Adrenal gland (tissue), 19 donors: ENCODE results near the gene UBE2G1. TPM values are rescaled to one million over a fixed set of nuclear protein-coding genes. Genes with fewer than 3 reads are reported as not detected.
A peak's percentile ranks its signal among the peaks of the same experiment; 100 is the strongest.

Experiments used
- DNase-seq, 7 donors: peaks; one replicate each; pipeline ENCODE4 v3.0.0-alpha.2; 2019 to 2020
- H3K27ac ChIP-seq, 5 donors: fragments of 200-600 bp; sonication (generic) in 4 of 5; 1 replicate in 3 of 5; 2 replicates in 2 of 5; pipeline versions ENCODE4 v1.5.1 to v1.8.0; 2016 to 2020; ENCODE audit warnings: mild to moderate bottlenecking in 1 of 5
- H3K27me3 ChIP-seq: fragments of 200-600 bp; 2 replicates; pipeline ENCODE4 v1.8.0; 2021
- H3K36me3 ChIP-seq, 2 donors: fragments of 200-600 bp; replicated peaks in 1 of 2; 1 replicate in 1 of 2; 2 replicates in 1 of 2; pipeline versions ENCODE4 v1.5.1 to v1.8.0; 2018 to 2022
- H3K4me1 ChIP-seq, 2 donors: fragments of 200-600 bp; replicated peaks in 1 of 2; 1 replicate in 1 of 2; 2 replicates in 1 of 2; pipeline versions ENCODE4 v1.5.1 to v1.8.0; 2018 to 2021
- H3K4me3 ChIP-seq, 4 donors: fragments of 200-600 bp; sonication (generic) in 3 of 4; one replicate each; pipeline ENCODE4 v1.5.1; 2016 to 2018
- H3K9me3 ChIP-seq, 3 donors: fragments of 200-600 bp; sonication (generic) in 1 of 3; replicated peaks in 1 of 3; 1 replicate in 2 of 3; 2 replicates in 1 of 3; pipeline versions ENCODE4 v1.5.1 to v1.8.0; 2016 to 2021
- CTCF ChIP-seq, 6 experiments: fragments of 450-650 bp in 4 of 6; fragments of 200-600 bp in 2 of 6; sonication (generic) in 1 of 6; IDR thresholded peaks; 1 replicate in 5 of 6; 2 replicates in 1 of 6; pipeline versions ENCODE4 v1.5.1 to v1.8.0; 2016 to 2021; ENCODE audit warnings: antibody characterized with exemption in 6 of 6, mild to moderate bottlenecking in 2 of 6, moderate library complexity in 1 of 6
- POLR2A ChIP-seq, 2 donors: fragments of 450-650 bp; IDR thresholded peaks; one replicate each; pipeline ENCODE4 v1.6.1; 2017; ENCODE audit warnings: antibody characterized with exemption in 2 of 2, mild to moderate bottlenecking in 2 of 2, moderate library complexity in 1 of 2
- WGBS, 4 donors: extraction: QIAGEN DNeasy Blood & Tissue Kit in 2 of 4; methylation state at CpG; one replicate each; pipeline versions ENCODE4 v1.1.5 to v1.1.7; 2013 to 2017; 5-methylcytosine and 5-hydroxymethylcytosine counted together
- intact Hi-C, 2 donors: fragments of 100-400 bp; cut with DNase I; formaldehyde crosslinking; loops; one replicate each; pipeline versions ENCODE4 v1.14.1 to v1.15.0; 2022 to 2023
- long read RNA-seq, 10 donors: library from polyadenylated mRNA in 3 of 10; unstranded in 2 of 10; stranded (forward) in 1 of 10; transcript quantifications; one replicate each; pipeline ENCODE4 v2.0.0 and lab custom pipeline, GENCODE V29; 2021 to 2026
- polyA plus RNA-seq, 3 donors: library from polyadenylated mRNA; stranded (reverse); fragments of 200-250 nt in 2 of 3; fragments of 350-450 nt in 1 of 3; fragmentation: Illumina TruSeq in 1 of 3; extraction: RNeasy Lipid Tissue Mini Kit (QIAGEN cat#74804) in 1 of 3; gene quantifications; one replicate each; pipeline ENCODE4 v1.2.3, GENCODE V29; 2013 to 2014
- total RNA-seq, 9 donors: library from RNA; depleted of rRNA in 4 of 9; stranded (reverse); fragments of >200 nt in 4 of 9; fragments of 120-200 nt in 1 of 9; fragmentation: NEBNext Ultra II Directional in 1 of 9; extraction: Animal tissue kit (Norgen Biotek cat#: 25700) in 1 of 9; gene quantifications; one replicate each; pipeline versions ENCODE4 v1.1.0 to v1.2.4, GENCODE V29; 2013 to 2023
- donor health status: healthy with polysubstance abuse.
- donor health status: Bipolar disorder and iron deficiency.
- donor health status: DM: yes; HTN: yes; CAD: no.
- donor health status: DM: no; HTN: no; CAD: no.
- donor health status: DM: no; HTN: no; CAD: no.
- donor health status: DM: yes; HTN: yes; CAD: no.

The UBE2G1 gene, protein sequence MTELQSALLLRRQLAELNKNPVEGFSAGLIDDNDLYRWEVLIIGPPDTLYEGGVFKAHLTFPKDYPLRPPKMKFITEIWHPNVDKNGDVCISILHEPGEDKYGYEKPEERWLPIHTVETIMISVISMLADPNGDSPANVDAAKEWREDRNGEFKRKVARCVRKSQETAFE
- total RNA-seq (10 to 100 TPM; 40.6 to 63.6 (median 56.1) TPM), polyA plus RNA-seq (10 to 100 TPM in 1 of 3 donors, 1 to 10 TPM in 2; 7.6 to 49.8 (median 8.1) TPM)
- long read RNA-seq, donor 1, transcript UBE2G1-201 (6 exons, 3,974 nt) = major isoform, 9 of 9 reads
- long read RNA-seq, donor 1, partial matches to known transcripts = 0 of 9 reads
- long read RNA-seq, donor 1, other reads (novel, unspliced or antisense) = 0 of 9 reads
- long read RNA-seq, donor 2, transcript UBE2G1-201 (6 exons, 3,974 nt) = major isoform, 15 of 18 reads
- long read RNA-seq, donor 2, partial matches to known transcripts = 0 of 18 reads
- long read RNA-seq, donor 2, other reads (novel, unspliced or antisense) = 0 of 18 reads
- long read RNA-seq, donor 3, transcript UBE2G1-201 (6 exons, 3,974 nt) = major isoform, 12 of 18 reads
- long read RNA-seq, donor 3, partial matches to known transcripts = 5 of 18 reads
- long read RNA-seq, donor 3, other reads (novel, unspliced or antisense) = 0 of 18 reads
- long read RNA-seq, donor 4, transcript UBE2G1-201 (6 exons, 3,974 nt) = major isoform, 24 of 35 reads
- long read RNA-seq, donor 4, partial matches to known transcripts = 0 of 35 reads
- long read RNA-seq, donor 4, other reads (novel, unspliced or antisense) = 7 of 35 reads
- long read RNA-seq, donor 5, transcript UBE2G1-201 (6 exons, 3,974 nt) = major isoform, 63 of 73 reads
- long read RNA-seq, donor 5, partial matches to known transcripts = 0 of 73 reads
- long read RNA-seq, donor 5, other reads (novel, unspliced or antisense) = 7 of 73 reads
- long read RNA-seq, donor 6, transcript UBE2G1-201 (6 exons, 3,974 nt) = major isoform, 13 of 24 reads
- long read RNA-seq, donor 6, partial matches to known transcripts = 3 of 24 reads
- long read RNA-seq, donor 6, other reads (novel, unspliced or antisense) = 8 of 24 reads
- long read RNA-seq, donor 7, transcript UBE2G1-201 (6 exons, 3,974 nt) = major isoform, 5 of 5 reads
- long read RNA-seq, donor 7, partial matches to known transcripts = 0 of 5 reads
- long read RNA-seq, donor 7, other reads (novel, unspliced or antisense) = 0 of 5 reads
- long read RNA-seq, donor 8, transcript UBE2G1-201 (6 exons, 3,974 nt) = major isoform, 17 of 18 reads
- long read RNA-seq, donor 8, partial matches to known transcripts = 0 of 18 reads
- long read RNA-seq, donor 8, other reads (novel, unspliced or antisense) = 0 of 18 reads
- long read RNA-seq, donor 9, transcript UBE2G1-201 (6 exons, 3,974 nt) = major isoform, 15 of 17 reads
- long read RNA-seq, donor 9, partial matches to known transcripts = 0 of 17 reads
- long read RNA-seq, donor 9, other reads (novel, unspliced or antisense) = 0 of 17 reads
- long read RNA-seq, donor 10, partial matches to known transcripts = 0 of 1 reads
- long read RNA-seq, donor 10, other reads (novel, unspliced or antisense) = 0 of 1 reads

- peak within 1 kb of the TSS; percentile 92 to 99 (median 94) for H3K27ac ChIP-seq
- 0 to 2% (median 0%) methylated on average over 6 to 77 of the region's 77 CpGs for WGBS, 4 donors
- intact Hi-C loops = loop anchor here in 1 of 2 donors (10.0 kb wide), 1 partner anchor 62 kb away; no protein-coding TSS in a partner anchor
Observed at GRCh38 chr17:4366327-4367063, at the start of gene UBE2G1. UBE2G1 (minus strand) TSS chr17:4366675; CDS start chr17:4366316, 359 bp downstream.

GRCh38 chr17:4412933-4413831, 46.7 kb upstream of the UBE2G1 start:
- intact Hi-C loops = loop anchor here (5.0 to 10.0 kb wide), 2 partner anchors 198 to 211 kb away; no protein-coding TSS in a partner anchor
- no peaks in the 10 kb centered on the region for H3K27me3 ChIP-seq
- no peaks in the 10 kb centered on the region for H3K9me3 ChIP-seq
- no peaks in the 10 kb centered on the region for H3K36me3 ChIP-seq
- DNase-seq = peak; percentile 89 to 97 (median 94)
- no peak for TF ChIP-seq POLR2A (IDR thresholded peaks at IDR 0.05)
- TF ChIP-seq CTCF (IDR thresholded peaks at IDR 0.05) = peak; percentile 87 to 98 (median 93)
- H3K27ac ChIP-seq = no peak overlapping the region
- no peaks in the 10 kb centered on the region for H3K4me1 ChIP-seq
- 33 to 43% (median 33%) methylated on average over 17 to 27 of the region's 27 CpGs for WGBS, 4 donors
- H3K4me3 ChIP-seq = no peak overlapping the region

More at GRCh38 chr17:4366327-4367063, at the start of gene UBE2G1:
- Histone ChIP-seq H3K4me1 (peaks cover 11 to 18% of the 10 kb centered on the region in 2 donors), H3K27me3 (no peaks in the 10 kb centered on the region), H3K36me3 (no peaks in the 10 kb centered on the region), H3K4me3 (peak within 1 kb of the TSS; percentile 71 to 99 (median 82)), H3K9me3 (no peaks in the 10 kb centered on the region)
- TF ChIP-seq CTCF (IDR thresholded peaks at IDR 0.05) (peak in 5 of 6 experiments; percentile 18 to 47 (median 32)), POLR2A (IDR thresholded peaks at IDR 0.05) (peak; percentile 88 to 98)
- DNase-seq = peak; percentile 98 to 99 (median 98)

DNA sequence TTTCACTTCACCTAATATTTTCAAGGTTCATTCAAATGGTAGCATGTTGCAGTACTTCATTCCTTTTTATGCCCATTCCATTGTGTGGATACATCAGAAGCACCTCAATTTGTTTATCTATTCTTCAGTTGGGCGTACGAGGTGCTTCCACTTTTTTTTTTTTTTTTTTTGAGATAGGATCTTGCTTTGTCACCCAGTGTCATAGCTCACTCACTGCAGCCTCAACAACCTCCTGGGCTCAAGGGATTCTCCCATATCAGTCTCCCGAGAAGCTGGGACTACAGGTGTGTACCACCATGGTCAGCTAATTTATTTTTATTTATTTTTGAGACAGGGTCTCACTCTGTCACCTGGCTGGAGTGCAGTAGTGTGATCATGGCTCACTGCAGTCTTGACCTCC, 44.7 kb upstream of the UBE2G1 start:
- intact Hi-C loops = loop anchor here (5.0 to 10.0 kb wide), 2 partner anchors 196 to 209 kb away; no protein-coding TSS in a partner anchor
- H3K4me3 ChIP-seq = no peak overlapping the region
- H3K9me3 ChIP-seq = no peaks in the 10 kb centered on the region
- WGBS, 4 donors = 53 to 83% (median 78%) methylated on average over 3 of the region's 3 CpGs
- no peaks in the 10 kb centered on the region for H3K36me3 ChIP-seq
- TF ChIP-seq CTCF (IDR thresholded peaks at IDR 0.05) (no peak), POLR2A (IDR thresholded peaks at IDR 0.05) (no peak)
- no peak for DNase-seq
- H3K4me1 ChIP-seq = no peaks in the 10 kb centered on the region
- no peak overlapping the region for H3K27ac ChIP-seq
- no peaks in the 10 kb centered on the region for H3K27me3 ChIP-seq
